BE2C (cell line): Measurements from ENCODE around the gene FAM9A.
"Not testable (repeated sequence)": the region's sequence is repeated elsewhere in the genome, so short reads cannot be mapped to it uniquely, and the experiment has no call there.

Source experiments
- DNase-seq: peaks from one replicate; pipeline ENCODE4 v3.0.0-alpha.2; 2020
- H3K27me3 ChIP-seq: fragments of 250-450 bp; sonication (Bioruptor Pico); 2 replicates; pipeline ENCODE4 v1.5.1; 2020; ENCODE audit warnings: mild to moderate bottlenecking
- H3K36me3 ChIP-seq: fragments of 250-450 bp; sonication (Bioruptor Pico); 2 replicates; pipeline ENCODE4 v1.5.1; 2020; ENCODE audit warnings: mild to moderate bottlenecking
- H3K4me1 ChIP-seq: fragments of 250-450 bp; sonication (Bioruptor Pico); 2 replicates; pipeline ENCODE4 v1.5.1; 2020
- H3K4me3 ChIP-seq: 2 replicates; pipeline ENCODE4 v1.5.1; 2011; ENCODE audit warnings: low read depth, low read length
- H3K9me3 ChIP-seq: fragments of 250-450 bp; sonication (Bioruptor Pico); 2 replicates; pipeline ENCODE4 v1.5.1; 2020
- TF ChIP-seq, protein P1 (sequence below): IDR thresholded peaks from 2 replicates; pipeline ENCODE4 v1.5.1; 2012; ENCODE audit warnings: mild to moderate bottlenecking, low read depth, low read length

The FAM9A gene

DNA sequence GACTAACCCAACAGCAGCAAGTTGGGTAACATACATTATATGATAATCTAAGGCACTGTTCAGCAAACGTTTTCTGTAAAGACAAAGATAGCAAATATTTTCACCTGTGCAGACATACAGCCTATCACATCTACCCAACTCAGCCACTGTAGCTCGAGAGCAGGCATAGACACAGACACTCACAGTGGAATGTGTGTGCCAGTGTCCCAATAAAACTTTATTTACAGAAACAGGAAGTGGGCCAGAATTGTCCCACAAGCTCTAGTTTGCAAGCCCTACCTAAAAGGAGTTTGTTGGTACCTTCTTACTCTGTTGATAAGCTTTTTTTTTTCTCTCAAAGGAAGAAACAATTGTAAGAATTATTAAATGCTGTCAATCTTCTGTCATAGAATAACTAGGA is 11.9 kb upstream of the FAM9A start:
- no peaks in the 10 kb centered on the region for H3K36me3 ChIP-seq
- DNase-seq: no peak
- no peaks in the 10 kb centered on the region for H3K4me1 ChIP-seq
- no peaks in the 10 kb centered on the region for H3K27me3 ChIP-seq
- TF ChIP-seq, protein P1, sequence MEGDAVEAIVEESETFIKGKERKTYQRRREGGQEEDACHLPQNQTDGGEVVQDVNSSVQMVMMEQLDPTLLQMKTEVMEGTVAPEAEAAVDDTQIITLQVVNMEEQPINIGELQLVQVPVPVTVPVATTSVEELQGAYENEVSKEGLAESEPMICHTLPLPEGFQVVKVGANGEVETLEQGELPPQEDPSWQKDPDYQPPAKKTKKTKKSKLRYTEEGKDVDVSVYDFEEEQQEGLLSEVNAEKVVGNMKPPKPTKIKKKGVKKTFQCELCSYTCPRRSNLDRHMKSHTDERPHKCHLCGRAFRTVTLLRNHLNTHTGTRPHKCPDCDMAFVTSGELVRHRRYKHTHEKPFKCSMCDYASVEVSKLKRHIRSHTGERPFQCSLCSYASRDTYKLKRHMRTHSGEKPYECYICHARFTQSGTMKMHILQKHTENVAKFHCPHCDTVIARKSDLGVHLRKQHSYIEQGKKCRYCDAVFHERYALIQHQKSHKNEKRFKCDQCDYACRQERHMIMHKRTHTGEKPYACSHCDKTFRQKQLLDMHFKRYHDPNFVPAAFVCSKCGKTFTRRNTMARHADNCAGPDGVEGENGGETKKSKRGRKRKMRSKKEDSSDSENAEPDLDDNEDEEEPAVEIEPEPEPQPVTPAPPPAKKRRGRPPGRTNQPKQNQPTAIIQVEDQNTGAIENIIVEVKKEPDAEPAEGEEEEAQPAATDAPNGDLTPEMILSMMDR: no peak
- no peaks in the 10 kb centered on the region for H3K9me3 ChIP-seq
- no peak overlapping the region for H3K4me3 ChIP-seq

DNA sequence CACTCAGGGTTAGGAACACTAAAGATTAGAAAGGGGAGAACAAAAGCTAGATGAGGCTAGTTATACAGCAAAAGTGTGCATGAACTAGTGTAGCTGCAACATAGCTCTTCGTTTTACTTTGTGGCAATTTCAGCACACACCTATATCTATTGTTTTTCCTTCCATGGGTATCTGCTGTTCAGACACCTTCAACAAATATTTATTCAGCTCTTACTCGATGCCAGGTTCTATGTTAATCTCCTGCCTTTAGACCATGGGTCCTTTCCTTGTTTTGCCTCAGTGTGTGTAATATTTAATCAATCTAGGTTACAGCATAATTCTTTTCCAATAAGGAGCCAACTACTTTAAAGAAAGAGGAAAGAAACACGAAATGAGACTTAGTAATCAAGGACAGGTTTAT is 10.4 kb upstream of the FAM9A start:
- H3K9me3 ChIP-seq: no peaks in the 10 kb centered on the region

GRCh38 chrX:8808661-8809060 is 7.5 kb upstream of the FAM9A start:
- Histone ChIP-seq H3K4me3 (no peak overlapping the region), H3K4me1 (no peaks in the 10 kb centered on the region), H3K36me3 (no peaks in the 10 kb centered on the region), H3K9me3 (no peaks in the 10 kb centered on the region), H3K27me3 (no peaks in the 10 kb centered on the region)
- TF ChIP-seq, protein P1: no peak
- DNase-seq: no peak

More for the DNA sequence above, 10.4 kb upstream of the FAM9A start:
- TF ChIP-seq, protein P1: no peak
- Histone ChIP-seq H3K4me3 (no peak overlapping the region), H3K4me1 (no peaks in the 10 kb centered on the region), H3K36me3 (no peaks in the 10 kb centered on the region), H3K27me3 (no peaks in the 10 kb centered on the region)
- no peak for DNase-seq

DNA sequence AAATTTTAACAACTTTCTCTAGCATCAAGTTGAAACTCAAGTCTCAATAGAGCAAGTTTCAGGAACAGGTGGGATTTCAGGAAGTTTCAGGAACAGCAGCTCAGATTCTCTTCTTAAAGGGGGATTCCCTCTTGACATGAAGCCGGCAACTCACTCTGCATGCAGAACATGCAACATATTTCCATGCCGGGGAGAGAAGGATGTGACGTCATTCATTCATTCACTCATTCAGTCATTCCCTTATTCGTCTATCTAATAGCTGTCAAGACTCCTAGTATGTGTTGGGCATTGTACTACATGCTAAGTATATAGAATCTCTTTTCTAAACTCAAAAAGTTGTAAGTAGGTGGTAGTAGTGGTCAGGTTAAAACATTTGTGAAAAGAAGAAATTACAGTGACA is 4.8 kb upstream of the FAM9A start:
- Histone ChIP-seq H3K9me3 (no peaks in the 10 kb centered on the region), H3K4me1 (no peaks in the 10 kb centered on the region), H3K27me3 (no peaks in the 10 kb centered on the region), H3K4me3 (no peak overlapping the region), H3K36me3 (no peaks in the 10 kb centered on the region)
- TF ChIP-seq, protein P1: no peak
- DNase-seq: no peak

DNA sequence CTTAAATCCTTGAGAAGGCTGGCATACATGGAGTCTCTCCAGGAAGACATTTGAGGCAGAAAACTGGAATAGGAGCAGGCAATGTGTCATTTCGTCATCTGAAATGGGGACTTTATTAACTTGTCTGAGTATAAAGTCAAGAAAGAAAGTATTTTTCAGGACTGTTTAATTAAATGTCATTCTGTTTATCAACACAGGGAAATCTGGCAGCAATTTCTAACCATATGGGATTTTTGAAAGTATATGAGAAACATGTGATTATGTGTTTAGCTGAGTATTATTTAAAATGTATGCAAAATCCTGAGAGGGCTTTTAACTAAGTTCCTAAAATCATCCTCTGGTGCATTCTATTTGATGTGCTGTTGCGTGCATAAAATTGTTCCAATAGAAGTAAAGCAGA is 3.9 kb upstream of the FAM9A start:
- no peak for DNase-seq
- no peaks in the 10 kb centered on the region for H3K9me3 ChIP-seq
- TF ChIP-seq, protein P1: no peak
- H3K27me3 ChIP-seq: no peaks in the 10 kb centered on the region
- H3K36me3 ChIP-seq: no peaks in the 10 kb centered on the region
- no peaks in the 10 kb centered on the region for H3K4me1 ChIP-seq
- H3K4me3 ChIP-seq: no peak overlapping the region

DNA sequence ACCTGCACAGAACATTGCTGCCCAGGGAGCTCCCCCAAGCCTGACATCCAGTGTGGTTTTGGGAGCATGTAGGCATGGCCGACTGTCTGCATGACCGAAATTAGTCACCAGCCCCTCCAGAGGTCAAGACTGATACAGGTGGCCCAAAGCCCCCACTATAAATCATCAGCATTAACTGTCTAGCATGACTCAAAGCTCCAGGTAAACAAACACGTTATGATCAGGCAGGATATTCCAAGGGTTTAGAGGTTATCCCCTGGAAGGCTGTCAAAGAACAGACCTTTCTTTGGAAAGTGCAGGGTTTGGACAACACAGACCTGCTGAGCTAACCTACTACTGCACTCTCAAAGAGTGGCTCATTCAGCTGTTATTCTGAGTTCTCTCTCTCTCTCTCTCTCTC is 2.1 kb upstream of the FAM9A start:
- H3K9me3 ChIP-seq: no peaks in the 10 kb centered on the region
- no peaks in the 10 kb centered on the region for H3K4me1 ChIP-seq
- no peaks in the 10 kb centered on the region for H3K36me3 ChIP-seq
- DNase-seq: no peak
- H3K27me3 ChIP-seq: no peaks in the 10 kb centered on the region
- H3K4me3 ChIP-seq: no peak overlapping the region
- TF ChIP-seq, protein P1: no peak

DNA sequence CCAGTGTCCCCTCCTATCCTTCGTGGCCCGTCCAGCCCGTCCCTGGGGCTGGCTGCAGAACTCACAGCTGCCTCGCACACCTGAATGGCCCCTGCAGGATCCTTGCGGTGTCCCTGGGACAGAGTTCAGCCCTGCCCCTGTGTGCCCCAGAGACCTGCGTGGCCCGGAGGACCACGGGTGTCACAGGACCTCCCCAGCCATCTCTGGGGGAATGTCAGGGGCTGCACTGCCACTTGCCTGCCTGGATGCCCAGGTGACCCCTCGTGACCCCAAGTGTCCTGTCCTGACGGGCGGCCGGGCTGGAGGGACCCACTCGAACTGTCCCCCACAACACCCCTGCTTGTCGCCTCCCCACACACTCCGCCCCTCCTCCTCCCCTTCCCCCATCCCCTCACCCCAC is 832 bp downstream of the FAM9A start:
- not testable (repeated sequence) for H3K9me3 ChIP-seq, H3K27me3 ChIP-seq, H3K4me3 ChIP-seq, DNase-seq, H3K4me1 ChIP-seq, H3K36me3 ChIP-seq

GRCh38 chrX:8799281-8799680 is 1.9 kb downstream of the FAM9A start:
- not testable (repeated sequence) for H3K27me3 ChIP-seq, H3K4me3 ChIP-seq, H3K4me1 ChIP-seq, DNase-seq, H3K9me3 ChIP-seq, H3K36me3 ChIP-seq

DNA sequence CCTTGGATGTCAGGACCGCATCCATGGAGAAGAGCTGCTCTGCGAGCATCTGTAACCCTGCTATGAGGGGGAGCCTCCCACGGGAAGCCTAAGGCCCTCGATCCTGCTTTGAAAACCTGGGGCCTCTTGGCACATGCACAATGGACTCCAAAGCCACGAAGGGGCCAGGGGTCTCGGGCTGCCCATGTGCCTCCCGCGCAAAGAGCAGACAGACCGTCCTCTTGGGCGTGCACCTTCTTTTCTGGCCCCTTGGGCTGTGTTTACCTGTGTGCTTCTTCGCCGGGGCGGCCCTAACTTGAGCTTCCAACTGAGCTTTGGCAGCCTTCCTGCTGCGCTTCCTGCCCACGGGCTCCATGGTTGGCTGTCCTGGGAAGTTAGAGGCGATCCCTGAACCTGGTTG is 2.5 kb downstream of the FAM9A start:
- H3K36me3 ChIP-seq, H3K4me1 ChIP-seq, H3K27me3 ChIP-seq, DNase-seq, H3K4me3 ChIP-seq, H3K9me3 ChIP-seq: not testable (repeated sequence)

- DNase-seq, H3K4me1 ChIP-seq, H3K9me3 ChIP-seq, H3K36me3 ChIP-seq, H3K4me3 ChIP-seq, H3K27me3 ChIP-seq: not testable (repeated sequence)
Measured at GRCh38 chrX:8787119-8787518, 14.1 kb downstream of the FAM9A start.
